GM23338 (cell line): ENCODE results near the gene FAM228B.

ENCODE experiments used
- CTCF ChIP-seq, 2 experiments: fragments of 200-600 bp in 1 of 2; sonication (generic) in 1 of 2; conservative IDR thresholded peaks; 2 replicates each; pipeline versions ENCODE4 v1.5.1 to v1.6.1; 2016 to 2017; ENCODE audit warnings: antibody characterized with exemption in 2 of 2, low read depth in 2 of 2, mild to moderate bottlenecking in 2 of 2, moderate library complexity in 1 of 2
- EZH2phosphoT487 ChIP-seq: fragments of 200-600 bp; sonication (generic); IDR thresholded peaks from one replicate; pipeline ENCODE4 v1.8.1; 2018; ENCODE audit warnings: antibody characterized with exemption; ENCODE audit not compliant: unreplicated experiment
- POLR2AphosphoS5 ChIP-seq: IDR thresholded peaks from 2 replicates; pipeline ENCODE4 v1.6.1; 2016; ENCODE audit warnings: antibody characterized with exemption, low read depth
- ZNF331 ChIP-seq: fragments of 250-450 bp; sonication (Bioruptor Pico); IDR thresholded peaks from 2 replicates; pipeline ENCODE4 v1.5.0; 2020; ENCODE audit warnings: low read depth, mild to moderate bottlenecking, moderate library complexity

- TF ChIP-seq EZH2phosphoT487 (no peak), ZNF331 (CRISPR knock-in tag) (no peak), CTCF (conservative IDR thresholded peaks at IDR 0.05; ENCODE audit: low read depth in 2 of 2) (no peak), POLR2AphosphoS5 (no peak)
These were observed 77.5 kb downstream of the FAM228B start for GRCh38 chr2:24200799-24201198.
